HEK293T (cell line): Measurements from ENCODE around the gene MROH7.

Experiments
- BHLHE40 ChIP-seq: fragments of 450-650 bp; IDR thresholded peaks from 2 replicates; pipeline ENCODE4 v1.6.1; 2016; ENCODE audit warnings: mild to moderate bottlenecking, moderate library complexity, borderline replicate concordance
- ELF4 ChIP-seq: fragments of 450-650 bp; IDR thresholded peaks from 2 replicates; pipeline ENCODE4 v1.6.1; 2017; ENCODE audit warnings: antibody characterized with exemption
- FOXA1 ChIP-seq: fragments of 450-650 bp; IDR thresholded peaks from 2 replicates; pipeline ENCODE4 v1.6.1; 2016; ENCODE audit warnings: mild to moderate bottlenecking
- FOXK2 ChIP-seq: fragments of 450-650 bp; IDR thresholded peaks from 2 replicates; pipeline ENCODE4 v1.6.1; 2016; ENCODE audit warnings: mild to moderate bottlenecking
- FOXM1 ChIP-seq: fragments of 450-650 bp; IDR thresholded peaks from 2 replicates; pipeline ENCODE4 v1.6.1; 2017; ENCODE audit warnings: mild to moderate bottlenecking, borderline replicate concordance

- TF ChIP-seq FOXA1 (no peak), BHLHE40 (no peak), FOXM1 (no peak), FOXK2 (no peak), ELF4 (no peak)
These were observed 45.6 kb upstream of the MROH7 start for GRCh38 chr1:54595956-54596498.
